Right atrium auricular region (tissue), 2 donors: ENCODE data around the gene TMEM184C. TPM values are rescaled to one million over a fixed set of nuclear protein-coding genes. Genes with fewer than 3 reads are reported as not detected.

Experiments used
- DNase-seq: peaks from one replicate; pipeline ENCODE4 v3.0.0-alpha.2; 2019; ENCODE audit warnings: low spot score
- H3K27ac ChIP-seq, 2 donors: fragments of 200-600 bp; sonication (generic); 1 replicate in 1 of 2; 2 replicates in 1 of 2; pipeline ENCODE4 v1.5.1; 2016 to 2019
- H3K27me3 ChIP-seq, 2 donors: fragments of 200-600 bp; sonication (generic); one replicate each; pipeline versions ENCODE4 v1.5.1 to v1.6.0; 2017 to 2019
- H3K36me3 ChIP-seq: fragments of 200-600 bp; sonication (generic); one replicate; pipeline ENCODE4 v1.5.1; 2016
- H3K4me1 ChIP-seq, 2 donors: fragments of 200-600 bp; sonication (generic); one replicate each; pipeline versions ENCODE4 v1.5.1 to v1.6.0; 2017 to 2019
- H3K4me3 ChIP-seq, 2 donors: fragments of 200-600 bp; sonication (generic); 1 replicate in 1 of 2; 2 replicates in 1 of 2; pipeline ENCODE4 v1.5.1; 2017 to 2019; ENCODE audit warnings: mild to moderate bottlenecking in 1 of 2, moderate library complexity in 1 of 2
- H3K9me3 ChIP-seq, 2 donors: fragments of 200-600 bp; sonication (generic); one replicate each; pipeline ENCODE4 v1.5.1; 2019
- total RNA-seq, 2 donors: library from RNA; depleted of rRNA; stranded (reverse); fragments of >200 nt; gene quantifications; one replicate each; pipeline ENCODE4 v1.1.0, GENCODE V29; 2016
- TF ChIP-seq, protein P1 (sequence below), 2 donors: fragments of 200-600 bp; sonication (generic); IDR thresholded peaks; one replicate each; pipeline ENCODE4 v1.5.1; 2019; ENCODE audit warnings: antibody characterized with exemption in 2 of 2

The TMEM184C gene
- total RNA-seq, 2 donors from 2014 or later = 20.9 to 27.5 TPM

DNA sequence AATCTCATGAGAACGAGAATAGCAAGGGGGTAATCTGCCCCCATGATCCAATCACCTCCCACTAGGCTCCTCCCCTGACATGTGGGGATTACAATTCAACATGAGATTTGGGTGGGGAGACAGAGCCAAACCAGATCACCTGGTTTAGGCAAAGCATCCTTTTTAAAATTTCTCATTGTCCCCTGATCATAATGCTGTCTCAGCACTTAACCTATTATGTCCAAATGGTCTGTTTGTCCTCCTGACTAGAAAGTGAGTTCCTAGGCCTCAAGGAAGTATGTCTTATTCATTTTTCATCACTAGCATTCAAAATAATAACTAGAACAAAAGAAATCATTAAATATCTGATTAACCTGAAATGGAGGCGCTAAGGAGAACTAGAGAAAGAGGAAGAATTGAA is 74.6 kb downstream of the TMEM184C start:
- no peaks in the 10 kb centered on the region for H3K36me3 ChIP-seq
- TF ChIP-seq, protein P1, sequence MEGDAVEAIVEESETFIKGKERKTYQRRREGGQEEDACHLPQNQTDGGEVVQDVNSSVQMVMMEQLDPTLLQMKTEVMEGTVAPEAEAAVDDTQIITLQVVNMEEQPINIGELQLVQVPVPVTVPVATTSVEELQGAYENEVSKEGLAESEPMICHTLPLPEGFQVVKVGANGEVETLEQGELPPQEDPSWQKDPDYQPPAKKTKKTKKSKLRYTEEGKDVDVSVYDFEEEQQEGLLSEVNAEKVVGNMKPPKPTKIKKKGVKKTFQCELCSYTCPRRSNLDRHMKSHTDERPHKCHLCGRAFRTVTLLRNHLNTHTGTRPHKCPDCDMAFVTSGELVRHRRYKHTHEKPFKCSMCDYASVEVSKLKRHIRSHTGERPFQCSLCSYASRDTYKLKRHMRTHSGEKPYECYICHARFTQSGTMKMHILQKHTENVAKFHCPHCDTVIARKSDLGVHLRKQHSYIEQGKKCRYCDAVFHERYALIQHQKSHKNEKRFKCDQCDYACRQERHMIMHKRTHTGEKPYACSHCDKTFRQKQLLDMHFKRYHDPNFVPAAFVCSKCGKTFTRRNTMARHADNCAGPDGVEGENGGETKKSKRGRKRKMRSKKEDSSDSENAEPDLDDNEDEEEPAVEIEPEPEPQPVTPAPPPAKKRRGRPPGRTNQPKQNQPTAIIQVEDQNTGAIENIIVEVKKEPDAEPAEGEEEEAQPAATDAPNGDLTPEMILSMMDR (IDR thresholded peaks at IDR 0.05) = no peak

DNA sequence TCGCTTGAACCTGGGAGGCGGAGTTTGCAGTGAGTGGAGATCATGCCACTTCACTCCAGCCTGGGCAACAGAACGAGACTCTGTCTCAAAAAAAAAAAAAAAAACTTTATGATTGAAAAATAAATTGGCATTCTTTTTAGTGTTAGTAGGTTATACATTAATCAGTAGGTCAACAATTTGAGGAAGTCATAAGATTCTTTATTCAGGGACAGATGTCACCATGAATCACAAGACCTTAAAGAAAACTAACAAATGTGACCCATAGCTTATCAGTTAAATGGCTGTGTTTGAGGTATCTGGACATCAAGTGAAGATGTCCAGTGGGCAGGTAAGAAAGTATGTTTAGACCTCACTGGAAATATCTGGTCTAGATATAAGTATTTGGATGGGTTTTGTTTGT is 76.0 kb downstream of the TMEM184C start:
- no peaks in the 10 kb centered on the region for H3K4me1 ChIP-seq
- H3K27me3 ChIP-seq = no peaks in the 10 kb centered on the region
- H3K9me3 ChIP-seq = no peaks in the 10 kb centered on the region
- TF ChIP-seq, protein P1 (IDR thresholded peaks at IDR 0.05) = no peak
- no peaks in the 10 kb centered on the region for H3K36me3 ChIP-seq
- no peak overlapping the region for H3K27ac ChIP-seq
- no peak for DNase-seq
- no peak overlapping the region for H3K4me3 ChIP-seq

More for the DNA sequence above, 74.6 kb downstream of the TMEM184C start:
- Histone ChIP-seq H3K4me1 (no peaks in the 10 kb centered on the region), H3K4me3 (no peak overlapping the region), H3K27ac (no peak overlapping the region), H3K27me3 (no peaks in the 10 kb centered on the region), H3K9me3 (no peaks in the 10 kb centered on the region)
- no peak for DNase-seq

DNA sequence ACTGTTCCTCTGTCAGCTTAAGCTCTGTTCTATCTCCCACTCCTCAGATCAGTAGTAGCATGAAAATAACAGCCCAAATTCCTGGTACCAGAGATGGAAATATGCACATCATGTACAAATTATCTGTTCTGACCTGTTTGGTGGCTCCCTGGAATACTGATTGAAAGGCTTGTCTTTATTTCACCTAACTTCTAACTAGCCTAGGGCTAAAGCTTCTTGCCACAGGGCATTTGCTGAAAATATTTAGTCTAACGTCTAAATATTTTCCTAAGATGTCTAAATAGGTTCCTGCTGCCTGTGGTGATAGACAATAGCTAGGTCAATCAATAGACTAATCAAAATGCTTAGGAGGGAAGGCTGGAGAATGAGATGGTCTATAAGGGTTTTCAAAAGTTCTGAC is 79.7 kb downstream of the TMEM184C start:
- TF ChIP-seq, protein P1 (IDR thresholded peaks at IDR 0.05) = no peak
- Histone ChIP-seq H3K36me3 (no peaks in the 10 kb centered on the region), H3K4me3 (no peak overlapping the region)

DNA sequence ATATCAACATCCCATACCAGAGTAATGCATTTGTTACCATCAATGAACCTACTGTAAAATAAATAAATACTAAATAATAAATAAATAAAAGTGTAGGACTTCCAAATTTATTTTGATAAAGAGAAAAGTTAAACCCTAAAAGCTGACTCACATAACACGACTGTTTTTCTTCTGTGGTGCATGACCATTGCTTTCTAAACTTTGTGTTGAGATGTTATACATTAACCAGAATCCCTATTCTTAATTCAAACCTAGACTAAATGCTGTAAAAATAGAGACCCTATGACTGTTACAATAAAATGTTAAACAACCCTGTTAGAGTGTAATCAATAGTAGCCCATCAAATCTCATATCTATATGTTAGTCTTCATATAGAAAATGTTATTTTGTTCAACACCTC is 87.6 kb downstream of the TMEM184C start:
- H3K27ac ChIP-seq = no peak overlapping the region
- peaks cover 0 to 3% of the 10 kb centered on the region in 2 donors for H3K9me3 ChIP-seq
- TF ChIP-seq, protein P1 (IDR thresholded peaks at IDR 0.05) = no peak
- no peaks in the 10 kb centered on the region for H3K27me3 ChIP-seq
- H3K36me3 ChIP-seq = no peaks in the 10 kb centered on the region
- no peak overlapping the region for H3K4me3 ChIP-seq
- DNase-seq = no peak
- H3K4me1 ChIP-seq = no peaks in the 10 kb centered on the region

More for the DNA sequence above, 79.7 kb downstream of the TMEM184C start:
- Histone ChIP-seq H3K9me3 (peaks cover 0 to 3% of the 10 kb centered on the region in 2 donors), H3K27ac (no peak overlapping the region), H3K4me1 (no peaks in the 10 kb centered on the region), H3K27me3 (no peaks in the 10 kb centered on the region)
- no peak for DNase-seq

DNA sequence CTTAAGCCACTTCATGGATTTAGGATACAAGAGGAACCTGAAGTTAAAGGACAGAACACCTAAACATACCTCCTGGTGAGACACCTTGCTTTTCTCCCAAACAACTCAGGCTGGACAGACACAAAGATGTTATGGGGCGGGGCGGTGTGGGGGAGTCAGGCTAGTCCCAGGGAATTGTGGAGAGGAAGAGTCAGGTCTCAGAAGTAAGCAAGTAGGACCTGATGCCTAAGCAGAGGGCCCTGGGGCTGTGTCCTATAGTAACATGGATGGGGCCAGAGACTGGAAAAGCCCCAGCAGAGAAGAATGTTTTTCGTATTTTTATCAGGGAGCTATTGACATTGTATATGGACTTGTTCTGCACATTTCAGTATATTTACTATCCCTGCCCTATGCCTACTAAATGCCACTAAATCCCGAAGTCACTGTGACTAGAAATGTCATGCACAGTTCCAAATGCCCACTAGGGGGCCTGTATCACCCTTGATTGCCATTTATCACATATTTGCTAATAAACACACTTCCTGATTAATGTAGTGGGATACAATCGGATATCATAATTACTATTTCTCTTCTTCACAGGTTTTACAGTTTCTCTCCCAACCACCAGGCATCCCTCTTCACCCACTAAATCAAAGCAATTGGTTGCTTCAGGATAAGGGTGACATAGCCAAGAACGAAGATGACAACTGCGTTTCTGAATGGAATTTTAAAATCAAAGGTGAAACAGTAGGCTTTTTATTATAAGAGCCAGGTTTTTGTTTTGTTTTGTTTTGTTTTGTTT is 90.9 kb downstream of the TMEM184C start:
- H3K9me3 ChIP-seq = no peaks in the 10 kb centered on the region
- H3K27ac ChIP-seq = no peak overlapping the region
- H3K4me1 ChIP-seq = no peaks in the 10 kb centered on the region
- no peaks in the 10 kb centered on the region for H3K27me3 ChIP-seq
- no peaks in the 10 kb centered on the region for H3K36me3 ChIP-seq
- no peak overlapping the region for H3K4me3 ChIP-seq
- TF ChIP-seq, protein P1 (IDR thresholded peaks at IDR 0.05) = peak; percentile 76 to 88
- peak; percentile 66 for DNase-seq

DNA sequence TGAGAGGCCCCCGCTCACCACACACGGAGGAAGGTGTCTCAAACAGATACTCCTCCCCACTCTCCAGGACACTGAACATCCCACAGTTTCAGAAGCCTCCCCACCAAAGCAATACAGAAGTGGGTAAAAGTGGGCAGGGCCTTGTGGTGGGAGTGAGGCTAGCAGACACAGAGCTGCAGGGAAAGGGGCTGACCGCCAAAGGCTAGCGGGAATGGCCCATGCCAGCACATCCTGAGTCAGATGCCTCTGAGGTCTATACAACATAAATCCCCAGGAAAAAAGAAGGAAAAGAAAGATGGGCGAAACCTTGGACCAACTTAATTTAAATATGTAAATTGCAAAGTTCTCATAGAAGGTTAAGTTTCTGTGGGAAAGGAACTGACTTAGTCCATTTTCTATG is 92.8 kb downstream of the TMEM184C start:
- H3K27me3 ChIP-seq = no peaks in the 10 kb centered on the region
- H3K4me3 ChIP-seq = no peak overlapping the region
- TF ChIP-seq, protein P1 (IDR thresholded peaks at IDR 0.05) = no peak
- H3K36me3 ChIP-seq = no peaks in the 10 kb centered on the region
- H3K9me3 ChIP-seq = no peaks in the 10 kb centered on the region
- H3K4me1 ChIP-seq = no peaks in the 10 kb centered on the region
- no peak for DNase-seq
- no peak overlapping the region for H3K27ac ChIP-seq
